ENCODE measurements around the gene TRIM54.

- no peak for TF ChIP-seq CTCF (IDR thresholded peaks at IDR 0.05 in 4 of 5, conservative IDR thresholded peaks at IDR 0.05 in 1 of 5)
- no peak for TF ChIP-seq POLR2A (IDR thresholded peaks at IDR 0.05)
These were observed 53.9 kb downstream of the TRIM54 start for GRCh38 chr2:27336173-27336572.
